A549 treated with CORT108297 at 1 μM for 4 hours (cell line): ENCODE data around the gene SIX6. TPM values are rescaled to one million over a fixed set of nuclear protein-coding genes. Genes with fewer than 3 reads are reported as not detected.

Experiments used
- total RNA-seq: library from RNA; stranded (reverse); fragments of 200-300 nt; extraction: Qiagen RNA extraction; gene quantifications from 5 replicates; pipeline ENCODE4 v1.2.3, GENCODE V29; 2022

SIX6 gene
- total RNA-seq: not detected in 5 replicates

DNA sequence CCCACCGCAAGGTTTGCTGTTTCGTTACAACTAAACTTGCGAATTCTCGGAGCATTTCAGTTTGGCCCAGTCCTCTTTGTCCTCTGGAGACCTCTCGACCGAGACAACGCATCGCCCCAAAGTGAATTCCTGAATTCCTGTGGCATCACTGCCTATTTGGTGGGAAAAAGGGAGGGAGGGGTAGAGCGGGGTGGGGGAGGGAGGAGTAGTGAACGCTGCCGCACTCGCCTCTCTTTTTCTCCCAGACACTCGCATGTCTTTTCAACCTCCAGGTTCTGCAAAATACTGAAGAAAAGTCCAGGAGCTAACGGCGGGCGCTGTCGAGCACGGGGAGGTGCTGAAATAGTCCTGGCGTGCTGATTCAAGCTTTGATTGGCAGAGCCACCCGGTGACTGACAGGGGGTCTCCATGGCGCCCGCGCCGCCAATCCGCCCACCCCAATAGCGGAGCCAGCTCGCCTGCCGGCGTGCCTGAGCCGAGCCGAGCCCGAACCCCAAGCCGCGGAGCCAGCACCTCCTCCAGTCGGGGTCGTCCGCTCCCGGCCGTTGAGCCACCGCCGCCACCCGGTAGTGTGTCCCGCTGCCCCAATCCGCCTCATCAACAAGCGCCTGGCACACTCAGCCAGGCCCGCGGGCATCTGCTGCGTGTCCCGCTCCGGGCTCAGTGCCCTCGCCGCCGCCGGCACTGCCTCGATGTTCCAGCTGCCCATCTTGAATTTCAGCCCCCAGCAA, at the start of gene SIX6:
SIX6 (plus strand) TSS at position 440 of the 731 bp plus-strand sequence; CDS start at position 693, 253 bp downstream.

DNA sequence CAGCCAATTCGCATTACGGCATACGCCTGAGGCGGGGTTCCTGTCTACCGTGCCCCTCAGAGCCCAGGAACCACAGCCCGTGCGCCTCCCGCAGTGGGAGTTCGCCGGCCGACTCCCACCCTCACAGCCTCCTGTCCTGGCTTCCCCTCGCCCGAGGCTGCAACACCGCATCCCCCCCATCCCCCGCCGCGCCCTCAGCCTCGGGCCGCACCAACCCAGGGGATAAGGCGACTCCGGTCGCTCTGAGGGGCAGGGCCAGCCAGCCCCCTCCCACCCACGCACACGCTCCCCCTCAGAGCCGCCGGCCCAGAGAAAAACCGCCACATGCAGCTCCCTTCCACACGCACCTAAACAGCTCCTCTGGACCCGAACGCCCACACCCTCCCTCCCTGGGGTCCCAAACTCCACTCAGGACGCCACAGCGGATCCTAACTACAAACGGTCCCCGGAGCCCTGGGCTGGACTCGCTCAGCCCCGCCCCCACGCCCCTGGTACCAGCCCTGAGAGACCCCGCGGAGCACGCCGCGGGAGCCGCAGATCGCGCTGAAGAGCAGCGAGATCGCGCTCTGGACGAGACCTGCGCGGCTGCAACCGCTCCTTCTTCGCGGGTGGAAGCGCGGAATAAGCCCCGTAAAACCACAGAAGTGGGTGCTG, 23.2 kb upstream of the SIX6 start, which contains the start of gene C14orf39:
C14orf39 (minus strand) TSS at position 466 of the 654 bp plus-strand sequence. CDS start 985 bp downstream, outside the sequence.

Other genes starting within 250 kb of the SIX6 start
- not detected in 5 replicates for gene C14orf39, start 23.1 kb upstream of the SIX6 start, total RNA-seq
- gene SIX1, start 140.3 kb downstream of the SIX6 start, total RNA-seq: 6.5 to 8.9 TPM (median 8.8 TPM) in 5 replicates
- gene SIX4, start 215.2 kb downstream of the SIX6 start, total RNA-seq: 1.6 to 3.8 TPM (median 2.9 TPM) in 5 replicates
- gene MNAT1, start 225.6 kb downstream of the SIX6 start, total RNA-seq: 37.7 to 55.6 TPM (median 40.2 TPM) in 5 replicates